NCI-H748 (cell line): ENCODE data around the gene WDR1.
A peak's percentile ranks its signal among the peaks of the same experiment; 100 is the strongest.

Experiments
- DNase-seq: peaks from one replicate; lab custom pipeline; 2025; ENCODE audit not compliant: unreplicated experiment; lab: John Stamatoyannopoulos, UW

Gene WDR1

GRCh38 chr4:10047967-10048366 is 68.6 kb downstream of the WDR1 start:
- no peak for DNase-seq

GRCh38 chr4:10046471-10046870 is 70.1 kb downstream of the WDR1 start:
- DNase-seq, result no peak

GRCh38 chr4:10045481-10045880 is 71.1 kb downstream of the WDR1 start:
- no peak for DNase-seq

- DNase-seq, result no peak
Measured at GRCh38 chr4:10041036-10041435, 75.6 kb downstream of the WDR1 start.

GRCh38 chr4:10040049-10040892 is 76.3 kb downstream of the WDR1 start:
- no peak for DNase-seq

DNA sequence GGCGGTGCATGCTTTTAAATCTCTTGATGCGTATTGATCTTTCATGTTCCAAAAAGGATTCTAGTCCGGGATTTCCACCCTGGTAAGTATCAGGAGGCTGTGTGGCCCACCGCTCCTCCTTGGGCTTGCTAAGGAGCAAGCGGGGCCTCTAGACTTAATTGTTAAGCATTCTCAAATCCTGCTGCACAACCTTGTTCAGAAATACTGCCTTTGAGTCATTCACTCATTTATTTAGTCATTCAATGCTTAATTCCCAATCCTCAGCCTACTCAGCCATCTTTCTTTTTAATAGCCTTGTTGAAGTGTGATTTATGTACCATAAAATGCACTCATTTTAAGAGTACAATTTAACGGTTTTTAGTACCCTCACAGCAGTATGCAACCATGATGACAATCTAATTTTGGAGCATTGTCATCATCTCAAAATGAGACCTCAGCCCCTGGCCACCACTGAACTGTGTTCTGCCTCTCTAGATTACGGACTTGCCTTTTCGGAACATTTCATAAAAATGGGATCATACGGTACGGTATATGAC is 79.7 kb downstream of the WDR1 start:
- DNase-seq, result no peak

DNA sequence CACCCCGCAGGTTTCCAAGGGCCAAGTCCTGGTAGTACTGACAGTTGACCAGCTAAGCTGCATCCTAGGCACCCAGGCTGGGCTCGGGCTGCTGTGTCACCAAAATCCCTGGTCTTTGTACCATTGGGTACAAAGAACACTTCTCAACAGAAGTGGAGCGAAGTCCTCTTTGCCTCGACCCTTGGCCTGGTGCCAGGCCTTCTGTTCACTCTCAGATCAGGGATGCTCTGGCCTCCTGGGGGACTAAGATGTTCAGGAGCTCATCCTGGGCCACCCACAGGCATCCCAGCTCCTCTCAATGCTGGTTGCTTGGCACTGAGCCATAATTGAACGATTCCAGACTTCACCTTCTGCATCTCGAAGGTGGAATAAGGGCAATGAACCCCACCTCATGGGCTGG is 81.5 kb downstream of the WDR1 start:
- no peak for DNase-seq

DNA sequence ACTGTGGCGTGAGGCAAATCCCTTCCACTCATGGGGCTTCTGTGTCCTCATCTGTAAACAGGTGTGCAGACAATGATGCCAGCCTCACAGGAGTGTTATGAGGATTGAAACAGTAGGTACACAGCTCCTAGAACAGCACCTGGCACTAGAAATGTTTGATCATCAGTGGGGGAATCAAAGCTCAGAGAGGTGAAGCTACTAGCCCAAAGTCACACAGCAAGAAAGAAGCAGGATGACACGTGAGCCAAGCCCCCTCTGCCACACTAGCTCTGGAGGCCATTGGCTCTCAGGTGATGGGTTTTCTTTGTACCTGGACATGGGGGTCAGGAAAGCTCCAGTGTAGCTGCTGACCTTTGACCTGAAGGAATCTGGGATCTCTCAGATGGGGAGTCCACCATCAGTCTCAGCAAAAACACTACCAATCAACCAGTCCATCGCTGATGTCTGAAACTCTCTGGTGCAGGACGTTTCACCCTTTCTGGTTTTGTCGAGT is 81.9 kb downstream of the WDR1 start:
- no peak for DNase-seq

DNA sequence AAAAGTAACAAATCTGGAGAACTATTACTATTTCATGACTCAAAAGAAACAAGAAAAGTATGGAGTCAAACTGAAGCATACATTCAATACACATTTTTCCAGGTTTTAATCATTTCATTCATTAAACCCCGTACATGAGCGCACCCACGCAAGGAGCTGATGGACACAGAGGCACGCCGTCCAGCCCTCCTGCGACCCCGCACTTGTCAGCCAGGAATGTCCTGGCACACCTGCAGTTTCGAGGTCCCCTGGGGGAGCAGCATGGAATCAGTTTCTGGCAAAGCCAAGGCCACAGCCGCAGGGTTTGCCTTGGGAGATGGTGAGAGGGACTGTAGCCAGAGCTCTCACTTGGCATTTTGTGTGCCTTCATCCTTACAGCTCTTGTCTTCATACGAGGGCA is 82.5 kb downstream of the WDR1 start:
- DNase-seq, result no peak

DNA sequence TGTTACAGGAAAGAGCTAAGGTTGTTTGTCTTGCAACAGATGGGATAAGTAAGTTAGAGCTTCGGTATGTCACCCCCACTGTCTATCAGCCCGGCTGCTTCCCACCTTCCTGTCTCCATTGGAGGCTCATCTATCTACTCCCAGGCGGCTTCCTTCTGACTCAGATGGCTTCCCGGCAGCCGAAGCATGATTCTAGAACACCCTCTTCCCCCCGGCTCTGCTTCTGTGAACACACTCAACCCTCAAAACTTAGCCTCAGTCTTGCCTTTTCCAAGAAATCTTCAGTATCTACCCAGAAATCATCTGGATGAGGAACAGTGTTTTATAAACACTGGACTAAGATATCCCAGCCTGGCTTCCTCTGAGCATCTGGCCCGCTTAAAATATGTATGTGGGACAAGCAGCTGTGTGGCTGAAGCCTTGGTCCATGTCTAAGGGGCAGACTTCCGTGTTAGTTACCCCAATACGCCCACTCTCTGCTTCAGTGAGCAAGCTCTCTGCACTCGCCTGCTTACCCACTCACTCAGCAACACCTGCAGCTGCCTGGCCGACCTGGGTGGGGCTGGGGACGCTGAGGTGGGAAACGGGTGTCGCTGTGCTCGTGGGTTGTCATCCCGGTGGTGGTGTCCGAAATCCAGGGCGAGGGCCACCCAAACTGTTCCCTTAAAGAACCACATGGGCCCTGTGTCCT is 83.3 kb downstream of the WDR1 start:
- DNase-seq, result no peak

GRCh38 chr4:10032625-10033024 is 84.0 kb downstream of the WDR1 start:
- no peak for DNase-seq

DNA sequence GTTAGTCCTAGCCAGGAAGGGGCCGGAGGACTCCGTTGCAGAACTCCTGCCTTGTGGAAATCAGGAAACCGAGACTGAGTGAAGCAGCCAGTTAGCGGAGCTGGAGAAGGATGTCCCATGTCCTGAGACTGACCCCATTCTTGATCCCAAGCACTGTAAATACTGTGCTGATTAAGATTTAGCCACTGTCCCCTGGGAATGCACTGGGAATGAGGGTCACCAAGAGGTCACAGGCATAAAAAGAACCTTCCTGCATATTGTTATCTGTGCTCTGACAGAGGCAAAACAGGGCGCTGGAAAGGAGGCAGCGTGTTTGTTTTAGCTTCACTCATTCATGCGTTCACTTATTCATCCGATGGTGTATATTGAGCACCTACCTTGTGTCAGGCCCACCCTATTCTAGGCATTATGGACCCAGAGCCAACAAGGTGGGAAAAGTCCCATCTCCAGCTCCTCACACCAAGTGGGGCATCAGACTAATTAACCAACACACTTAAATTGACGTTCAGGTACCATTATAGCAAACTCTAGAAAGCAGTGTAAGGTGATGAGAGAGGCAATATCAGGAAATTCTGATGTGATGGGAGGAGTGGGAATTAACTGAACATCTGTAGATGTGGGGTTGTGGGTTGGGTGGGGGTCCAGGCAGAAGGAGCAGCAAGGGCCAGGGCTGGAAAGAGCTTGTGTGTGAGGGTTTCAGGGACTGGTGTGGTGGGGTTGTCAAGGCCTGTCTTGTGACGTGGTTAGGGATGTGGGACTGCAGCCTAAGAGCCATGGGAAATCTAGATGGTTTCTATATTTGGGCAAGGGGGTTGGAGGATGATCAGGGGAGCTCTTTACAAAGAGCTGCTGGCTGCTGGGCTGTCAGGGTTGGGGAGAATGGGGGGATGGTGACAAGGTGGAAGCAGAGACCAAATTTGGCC is 84.7 kb downstream of the WDR1 start:
- DNase-seq, result no peak

DNA sequence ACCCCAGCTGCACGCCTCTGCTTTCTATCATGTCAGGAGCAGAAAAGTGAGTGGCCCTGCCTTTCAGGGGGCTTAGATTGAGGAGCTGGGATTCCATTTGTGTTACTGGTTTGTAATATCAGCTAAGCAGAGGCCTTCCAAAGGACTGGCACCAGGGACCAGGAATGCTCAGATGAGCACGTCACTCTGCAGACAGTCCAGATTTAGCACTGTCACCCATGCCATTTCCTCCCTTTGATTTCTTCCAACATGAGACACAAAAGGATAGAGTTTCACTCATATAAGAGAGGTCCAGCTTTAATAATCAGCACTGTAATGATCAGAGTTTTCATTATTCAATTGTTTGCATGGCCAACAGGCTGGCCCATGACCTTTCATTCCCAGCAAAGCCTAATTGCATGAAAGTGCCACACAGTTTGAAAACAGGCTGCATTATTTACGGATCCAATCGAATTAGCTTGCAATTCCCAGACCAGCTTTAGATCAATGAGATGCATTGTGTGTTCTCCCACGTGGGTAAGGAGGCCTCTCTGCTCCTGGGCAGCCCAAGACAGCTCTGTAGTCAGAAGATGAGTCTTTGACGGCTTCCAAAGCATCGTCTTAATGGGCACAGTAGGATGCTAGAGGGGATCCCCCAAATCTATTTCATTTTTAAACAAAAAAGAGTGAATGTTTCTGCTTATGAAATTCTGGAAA is 85.5 kb downstream of the WDR1 start:
- DNase-seq, result no peak

GRCh38 chr4:10029403-10029802 is 87.2 kb downstream of the WDR1 start:
- DNase-seq, result no peak

DNA sequence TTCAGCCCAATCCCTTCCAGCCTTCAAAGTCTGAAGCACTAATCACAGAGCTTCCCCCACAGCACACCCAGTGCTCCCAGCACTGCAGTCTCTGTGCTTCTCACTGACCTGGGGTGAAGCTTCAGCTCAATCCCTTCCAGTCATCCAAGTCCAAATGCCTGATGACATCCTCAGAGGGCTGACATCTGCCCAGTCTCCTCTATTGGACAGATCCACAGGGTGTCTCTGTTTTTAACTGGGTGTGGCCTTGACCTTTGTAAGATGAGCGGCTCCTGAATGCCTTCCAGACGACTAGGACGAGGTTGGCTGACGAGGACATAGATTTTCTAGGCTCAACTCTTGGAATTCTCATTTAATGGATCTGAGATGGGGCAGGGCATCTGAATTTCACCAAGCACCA is 87.7 kb downstream of the WDR1 start:
- peak; percentile 9 for DNase-seq

GRCh38 chr4:10026485-10026884 is 90.1 kb downstream of the WDR1 start:
- no peak for DNase-seq

GRCh38 chr4:10025230-10025806 is 91.3 kb downstream of the WDR1 start:
- DNase-seq, result no peak
